ENCODE data around the gene SCN4B.

Gene SCN4B

DNA sequence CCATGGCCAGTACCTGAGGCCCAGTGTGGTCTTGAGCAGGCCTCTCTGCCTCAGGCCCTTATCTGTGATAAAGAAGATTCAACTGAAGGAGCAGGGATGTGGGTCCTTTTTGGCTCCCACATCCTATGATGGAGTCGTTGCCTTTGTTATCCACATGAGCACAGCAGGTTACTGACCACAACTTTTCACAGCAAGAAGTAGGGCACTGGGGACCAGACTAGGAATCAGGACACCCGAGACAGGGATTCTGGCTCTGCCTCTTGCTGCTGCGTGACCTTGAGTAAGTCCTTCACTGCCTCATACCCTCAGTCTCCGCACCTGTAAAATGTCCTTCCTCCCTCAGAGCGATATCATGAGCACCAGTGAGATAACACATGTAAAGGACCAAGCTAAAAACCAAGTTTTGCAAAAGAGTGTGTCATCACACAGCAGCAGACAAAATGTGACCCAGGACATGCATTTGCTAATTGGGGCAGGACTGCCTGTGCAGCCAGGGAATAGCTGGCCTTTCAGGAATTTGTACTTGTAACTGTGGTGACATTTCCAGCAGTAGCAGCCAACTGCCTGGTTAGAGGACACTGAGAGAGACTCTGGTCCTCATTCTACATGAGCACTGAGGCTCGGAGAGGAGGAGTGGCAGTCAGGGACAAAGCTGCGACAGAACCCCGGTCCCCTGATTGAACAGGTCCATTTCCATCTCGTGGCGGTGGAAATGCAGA is 52.6 kb downstream of the SCN4B start:
- DNase-seq (ENCODE audit: low read depth) = no peak

DNA sequence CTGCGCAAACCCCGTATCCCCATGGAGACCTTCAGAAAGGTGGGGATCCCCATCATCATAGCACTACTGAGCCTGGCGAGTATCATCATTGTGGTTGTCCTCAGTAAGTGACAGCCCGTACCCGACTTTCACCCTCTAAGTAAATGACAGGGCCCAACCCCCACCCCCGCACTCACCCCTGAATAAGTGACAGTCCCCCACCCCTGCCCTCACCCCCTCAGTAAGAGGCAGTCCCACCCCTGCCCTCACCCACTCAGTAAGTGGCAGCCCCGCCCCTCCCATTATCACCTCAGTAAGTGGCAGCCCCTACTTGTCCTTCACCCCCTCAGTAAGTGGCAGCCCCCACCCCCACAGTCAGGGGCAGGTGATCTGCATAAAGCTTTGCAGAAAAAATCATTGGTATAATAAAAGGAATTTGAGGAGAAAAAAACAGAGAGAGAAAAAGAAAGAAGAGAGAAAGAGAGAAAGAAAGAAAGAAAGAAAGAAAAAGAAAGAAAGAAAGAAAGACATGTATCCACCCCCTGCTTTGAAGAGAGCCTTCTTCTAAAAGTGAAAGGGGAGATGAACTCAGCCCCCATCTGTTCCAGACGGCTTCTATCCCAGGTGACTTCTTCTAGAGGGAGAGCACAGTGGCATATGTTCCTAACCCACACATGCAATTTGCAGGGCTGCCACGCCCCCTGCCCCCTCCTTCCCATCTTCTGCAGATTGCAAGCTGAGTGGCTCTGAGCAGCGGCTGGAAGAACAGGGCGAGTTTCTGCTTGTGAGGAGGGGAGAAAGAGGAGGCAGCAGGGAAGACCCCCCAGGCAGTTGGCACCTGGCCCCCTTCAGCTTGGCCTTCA is 53.4 kb downstream of the SCN4B start:
- no peak for DNase-seq (ENCODE audit: low read depth)

DNA sequence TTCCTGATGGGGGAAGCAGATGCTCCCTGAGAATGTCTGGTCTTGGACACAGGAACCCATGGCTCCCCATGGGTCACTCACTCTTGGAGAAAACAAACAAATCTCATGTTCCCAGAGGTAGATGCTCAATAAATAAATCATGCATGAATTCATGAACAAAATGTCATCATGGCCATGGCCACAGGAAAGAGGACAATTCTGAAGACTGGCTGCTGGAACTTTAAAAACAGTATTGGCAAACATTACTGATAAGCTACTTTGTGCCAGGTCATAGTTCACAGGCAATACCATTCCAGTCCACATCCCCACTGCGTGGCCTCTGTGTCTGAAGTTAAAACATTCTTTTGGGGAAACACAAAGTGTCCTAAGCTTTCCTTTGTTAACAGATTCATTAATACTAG is 56.7 kb downstream of the SCN4B start:
- no peak for DNase-seq (ENCODE audit: low read depth)

DNA sequence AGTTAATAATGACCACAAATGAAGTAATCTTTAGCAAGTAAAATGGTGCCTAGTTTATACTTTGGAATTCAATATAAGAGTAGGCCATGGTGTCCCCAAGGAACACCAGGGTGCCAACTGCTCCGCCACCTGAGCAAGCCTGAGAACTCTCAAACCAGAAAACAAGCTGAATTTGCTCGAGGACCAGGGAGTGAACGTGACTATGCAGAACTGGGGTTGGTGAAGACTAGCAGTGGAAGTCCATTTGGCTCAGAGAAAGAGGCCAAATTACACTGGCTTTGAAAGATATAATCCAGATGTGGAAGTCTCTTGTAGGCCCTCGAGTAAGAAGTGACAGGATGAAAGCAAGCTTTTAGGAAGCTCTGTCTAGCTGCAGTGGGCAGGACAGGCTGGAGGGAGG is 57.1 kb downstream of the SCN4B start:
- DNase-seq (ENCODE audit: low read depth) = no peak

DNA sequence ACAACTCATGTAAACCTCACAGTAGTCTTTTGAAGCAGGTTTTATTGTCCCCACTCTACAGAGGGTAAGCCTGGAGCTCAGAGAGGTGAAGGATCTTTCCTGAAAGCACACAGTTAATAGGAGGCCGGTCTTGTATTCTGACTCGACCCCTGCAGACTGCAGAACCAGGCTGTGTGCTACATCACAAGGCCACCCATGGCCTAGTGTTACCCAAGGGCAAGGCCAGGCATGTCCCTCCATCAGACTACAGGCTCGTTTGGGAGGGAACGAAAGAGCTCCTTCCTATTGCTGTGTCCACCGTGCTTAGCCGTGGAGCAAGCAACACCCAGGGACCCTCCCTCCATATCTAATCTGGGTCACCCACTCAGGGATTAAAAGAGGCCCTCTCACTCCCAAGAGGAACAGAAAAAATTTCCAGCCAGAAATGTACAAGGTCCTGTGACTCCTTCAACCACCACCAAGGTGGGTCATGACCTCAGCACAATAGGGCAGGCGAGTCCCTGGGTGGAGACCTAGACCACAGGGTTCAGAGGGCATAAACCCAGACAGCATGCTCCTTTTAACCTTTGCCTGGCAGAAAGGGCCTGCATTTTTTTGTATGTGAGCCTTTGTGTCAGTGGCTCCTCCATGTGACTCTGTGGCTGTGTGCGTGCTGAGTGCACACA is 59.6 kb downstream of the SCN4B start:
- DNase-seq (ENCODE audit: low read depth) = no peak

DNA sequence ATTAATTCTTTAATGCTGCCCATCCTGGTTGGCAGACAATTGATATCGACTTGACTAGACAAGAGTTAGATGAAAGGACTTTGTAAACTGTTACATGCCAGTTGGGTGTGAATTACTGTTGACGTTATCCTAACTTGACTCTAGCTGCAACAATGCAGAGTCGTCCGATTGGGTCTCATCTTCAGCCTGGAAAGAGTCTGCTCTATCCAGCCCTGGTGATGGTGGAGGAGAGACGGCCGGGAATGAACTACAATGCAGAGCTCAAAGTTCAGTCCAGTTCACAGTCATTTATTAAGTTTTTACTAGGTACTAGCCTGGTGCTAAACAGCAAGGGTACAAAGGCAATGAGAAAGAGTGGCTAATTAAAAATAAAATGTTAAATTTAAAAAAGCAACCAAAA is 60.9 kb downstream of the SCN4B start:
- DNase-seq (ENCODE audit: low read depth) = no peak

DNA sequence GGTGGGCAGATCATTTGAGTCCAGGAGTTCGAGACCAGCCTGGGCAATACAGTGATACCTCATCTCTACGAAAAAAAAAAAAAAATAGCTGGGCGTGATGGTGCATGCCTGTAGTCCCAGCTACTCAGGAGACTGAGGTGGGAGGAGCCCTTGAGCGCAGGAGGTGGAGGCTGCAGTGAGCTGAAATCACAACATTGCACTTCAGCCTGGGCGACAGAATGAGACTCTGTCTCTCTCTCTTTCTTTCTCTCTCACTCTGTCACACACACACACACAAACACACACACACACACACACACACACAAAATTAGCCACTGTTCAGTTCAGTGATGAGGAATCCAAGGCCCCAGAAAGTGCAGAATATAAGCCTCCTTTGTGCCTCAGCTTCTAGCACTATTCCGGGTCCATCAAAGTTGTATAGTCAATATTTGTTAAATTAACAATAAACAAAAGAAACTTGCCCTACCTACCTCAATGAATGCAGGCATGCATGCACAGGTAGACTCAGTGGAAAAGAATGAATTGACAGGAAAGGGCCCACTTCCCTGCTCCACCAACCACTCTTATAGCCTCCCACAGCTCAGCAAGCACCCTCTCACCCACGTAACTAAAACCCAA is 62.0 kb downstream of the SCN4B start:
- DNase-seq (ENCODE audit: low read depth) = no peak

DNA sequence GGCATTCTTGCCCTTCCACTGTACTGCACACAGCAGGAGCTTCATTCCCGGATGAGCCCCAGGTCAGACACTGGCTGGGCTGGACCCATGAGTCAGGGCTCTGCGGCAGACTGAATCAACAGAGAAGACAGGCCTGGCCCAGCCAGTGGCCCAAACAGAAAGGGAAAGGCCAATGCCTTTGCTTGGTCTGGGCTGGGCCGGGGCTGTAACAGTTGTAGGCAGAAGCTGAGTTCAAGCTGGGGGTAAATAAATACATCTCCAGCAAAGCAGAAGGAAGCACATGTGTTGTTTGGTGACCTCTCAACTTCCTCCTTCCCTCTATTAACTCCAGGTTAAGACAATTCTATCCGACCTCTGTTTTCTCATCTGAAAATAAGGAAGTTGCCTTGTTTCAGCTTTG is 64.1 kb downstream of the SCN4B start:
- no peak for DNase-seq (ENCODE audit: low read depth)

DNA sequence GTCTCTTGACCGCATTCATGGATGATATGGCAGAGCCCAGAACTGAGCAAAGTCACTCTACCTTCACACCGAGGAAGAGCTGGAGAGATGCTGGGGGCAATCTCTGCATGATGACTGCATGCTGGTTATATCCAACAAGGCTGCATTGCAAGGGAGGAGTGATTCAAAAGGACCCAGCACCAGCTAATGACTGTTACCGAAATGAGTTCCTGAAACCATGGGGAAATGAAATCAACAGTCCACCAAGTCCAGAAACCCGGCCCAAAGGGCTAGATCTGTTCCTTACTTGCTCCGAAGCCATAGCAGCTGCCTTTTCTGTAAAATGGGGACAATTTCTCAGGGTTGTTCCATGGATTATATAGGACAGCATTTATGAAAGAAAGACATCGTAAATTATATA is 64.7 kb downstream of the SCN4B start:
- no peak for DNase-seq (ENCODE audit: low read depth)

DNA sequence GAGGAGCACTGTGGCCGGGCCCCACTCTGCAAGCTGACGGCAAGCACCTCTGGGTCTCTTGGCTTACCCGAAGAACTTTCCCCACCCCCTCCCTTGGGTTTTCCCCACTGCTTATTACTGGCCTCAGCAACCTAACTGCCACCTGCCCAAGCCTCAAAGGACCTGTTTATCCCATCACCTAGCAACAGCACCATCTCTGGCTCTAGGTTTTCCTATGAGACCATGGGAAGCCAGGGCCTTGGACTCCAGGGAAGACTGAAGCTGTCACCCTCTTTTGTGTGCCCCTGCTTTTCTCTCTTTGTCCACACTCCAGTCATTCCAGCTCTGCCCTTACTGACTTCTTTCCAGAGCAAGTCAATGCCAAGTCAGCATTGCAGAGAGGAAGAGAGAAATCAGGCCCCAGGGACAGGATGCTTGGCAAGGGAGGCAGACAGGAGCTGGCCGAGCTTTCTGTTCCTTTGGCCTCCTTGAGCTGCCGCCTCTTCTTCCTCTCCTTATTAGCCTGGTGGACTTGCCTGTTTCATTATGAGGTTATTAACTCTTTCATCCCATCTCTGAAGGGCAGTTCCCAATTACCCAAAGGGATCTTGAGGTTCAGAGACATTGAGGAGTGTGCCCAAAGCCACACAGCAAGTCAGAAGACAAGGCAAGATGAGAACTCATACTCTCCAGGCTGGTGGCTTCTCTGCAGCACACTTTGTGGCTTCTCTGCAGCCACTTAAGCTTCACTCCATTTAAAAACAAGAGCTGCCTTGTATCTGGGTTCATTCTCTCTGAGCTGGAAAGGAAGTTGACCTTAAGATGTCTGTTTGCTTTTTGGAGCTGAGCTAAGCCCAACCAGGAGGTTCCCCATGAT is 65.5 kb downstream of the SCN4B start, which contains the start of gene SMIM35:
TSS of gene SMIM35 (minus strand) at position 51 of the 856 bp plus-strand sequence. CDS start 206 bp downstream, outside the sequence.
- DNase-seq (ENCODE audit: low read depth) = no peak

DNA sequence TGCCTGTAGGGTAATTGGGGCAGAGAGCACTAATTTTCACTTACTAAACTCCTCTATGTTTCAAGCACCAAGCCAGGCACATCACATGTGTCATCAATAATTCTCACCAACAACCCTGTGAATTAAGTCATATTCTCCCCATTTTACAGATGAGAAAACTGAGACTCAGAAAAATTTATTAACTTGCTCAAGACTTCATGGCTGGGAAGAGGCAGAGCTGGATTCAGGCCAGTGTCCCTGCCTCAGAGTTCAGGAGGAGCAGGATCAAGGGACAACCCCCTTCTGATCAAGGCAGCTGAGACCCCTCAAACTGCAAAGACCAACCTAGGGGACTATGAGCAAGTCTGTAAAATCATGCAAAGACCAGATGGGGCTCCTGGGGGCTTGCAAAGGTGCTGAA is 68.0 kb downstream of the SCN4B start:
- no peak for DNase-seq (ENCODE audit: low read depth)

DNA sequence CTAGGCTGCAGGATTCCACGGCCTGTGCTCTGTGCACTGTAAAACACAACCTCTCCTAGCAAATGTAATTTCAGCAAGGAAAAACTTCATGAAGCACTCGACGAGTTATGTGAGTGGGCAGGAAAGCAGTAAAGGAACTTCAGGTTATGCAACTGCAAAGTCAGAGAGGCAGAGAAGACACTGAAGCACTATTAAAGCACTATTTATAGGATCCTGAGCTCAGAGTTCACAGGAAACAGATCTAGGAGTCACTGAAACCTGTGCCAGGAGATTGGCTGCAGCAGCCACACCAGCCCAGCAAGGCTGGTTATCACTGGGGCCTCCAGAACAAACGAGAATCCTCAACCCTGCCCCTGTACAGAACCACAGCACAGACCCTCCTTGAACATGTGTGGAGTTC is 68.4 kb downstream of the SCN4B start:
- no peak for DNase-seq (ENCODE audit: low read depth)
